Natural killer cell (primary cell): ENCODE measurements around the gene CABP7. TPM values are rescaled to one million over a fixed set of nuclear protein-coding genes. Genes with fewer than 3 reads are reported as not detected.

Source experiments
- ATAC-seq, 3 donors: fragments of 150-1000 bp in 2 of 3; fragments of 200-7000 bp in 1 of 3; cut with Tn5 transposase; 1 replicate in 1 of 3; 2 replicates in 2 of 3; pipeline ENCODE4 v1.10.0; 2021; ENCODE audit warnings: mild to moderate bottlenecking in 2 of 3, moderate library complexity in 2 of 3
- DNase-seq, 2 donors: peaks; one replicate each; pipeline versions ENCODE4 v3.0.0 to v3.0.0-alpha.2; 2013 to 2021; ENCODE audit warnings: mixed read lengths in 1 of 2
- H3K27ac ChIP-seq: one replicate; pipeline ENCODE4 v1.5.1; 2013; ENCODE audit warnings: mild to moderate bottlenecking, low read length
- H3K27me3 ChIP-seq: one replicate; pipeline ENCODE4 v1.6.1; 2013; ENCODE audit warnings: low read length; ENCODE audit not compliant: control insufficient read depth, insufficient read depth
- H3K36me3 ChIP-seq: one replicate; pipeline ENCODE4 v1.6.1; 2013; ENCODE audit warnings: low read length; ENCODE audit not compliant: control insufficient read depth, insufficient read depth
- H3K4me1 ChIP-seq: one replicate; pipeline ENCODE4 v1.6.1; 2013; ENCODE audit warnings: low read length; ENCODE audit not compliant: control insufficient read depth, insufficient read depth
- H3K4me3 ChIP-seq: one replicate; pipeline ENCODE4 v1.5.1; 2013; ENCODE audit warnings: low read length
- H3K9me3 ChIP-seq: one replicate; pipeline ENCODE4 v1.6.1; 2013; ENCODE audit warnings: low read length; ENCODE audit not compliant: control insufficient read depth, insufficient read depth
- H3K27ac Mint-ChIP-seq, 2 donors: one replicate each; pipeline ENCODE4 v1.8.0; 2022; ENCODE audit warnings: mild to moderate bottlenecking in 2 of 2, mixed read lengths in 2 of 2, moderate library complexity in 1 of 2
- H3K27me3 Mint-ChIP-seq, 2 donors: one replicate each; pipeline ENCODE4 v1.8.0; 2022; ENCODE audit warnings: low read depth in 2 of 2, mixed read lengths in 2 of 2
- H3K36me3 Mint-ChIP-seq: one replicate; pipeline ENCODE4 v1.8.0; 2022; ENCODE audit warnings: mixed read lengths
- H3K4me1 Mint-ChIP-seq, 2 donors: one replicate each; pipeline ENCODE4 v1.8.0; 2022; ENCODE audit warnings: mixed read lengths in 2 of 2
- H3K4me3 Mint-ChIP-seq: one replicate; pipeline ENCODE4 v1.8.0; 2022; ENCODE audit warnings: mild to moderate bottlenecking, moderate library complexity, mixed read lengths
- H3K9me3 Mint-ChIP-seq, 2 donors: one replicate each; pipeline ENCODE4 v1.8.0; 2022; ENCODE audit warnings: mixed read lengths in 2 of 2
- CTCF ChIP-seq: fragments of 200-600 bp; IDR thresholded peaks from one replicate; pipeline ENCODE4 v1.8.0; 2022; ENCODE audit warnings: antibody characterized with exemption
- WGBS: methylation state at CpG from one replicate; pipeline ENCODE4 v1.1.7; 2013; ENCODE audit warnings: missing lambda C conversion rate; ENCODE audit not compliant: insufficient coverage; 5-methylcytosine and 5-hydroxymethylcytosine counted together
- intact Hi-C: fragments of 100-400 bp; cut with micrococcal nuclease; formaldehyde crosslinking; loops from one replicate; pipeline ENCODE4 v1.14.2; 2022
- total RNA-seq, 4 donors: library from RNA; stranded (reverse); fragments of 120-200 nt in 1 of 4; gene quantifications; one replicate each; pipeline versions ENCODE4 v1.2.3 to v1.2.4, GENCODE V29; 2013 to 2022

The CABP7 gene
- total RNA-seq, 3 donors from 2014 or later (not counting 1 experiment from before 2014, with no cell fraction given) = 0.35 to 0.93 (median 0.54) TPM

- Histone ChIP-seq H3K36me3 (no peaks in the 10 kb centered on the region), H3K4me1 (no peaks in the 10 kb centered on the region), H3K9me3 (no peaks in the 10 kb centered on the region), H3K27ac (no peak overlapping the region), H3K4me3 (no peak overlapping the region), H3K27me3 (peaks cover 3% of the 10 kb centered on the region)
- intact Hi-C loops = no loop called here
- Mint-ChIP-seq H3K9me3 (no peaks in the 10 kb centered on the region), H3K27ac (no peak overlapping the region), H3K4me3 (no peak overlapping the region), H3K27me3 (peaks cover 0 to 9% of the 10 kb centered on the region in 2 donors), H3K36me3 (no peaks in the 10 kb centered on the region), H3K4me1 (no peaks in the 10 kb centered on the region)
- 65% methylated on average over 6 of the region's 8 CpGs for WGBS
- no peak for ATAC-seq
- TF ChIP-seq CTCF = no peak
- no peak for DNase-seq
Observed at GRCh38 chr22:29724843-29725242, 5.0 kb downstream of the CABP7 start.

- Histone ChIP-seq H3K4me3 (no peak overlapping the region), H3K27me3 (peaks cover 3% of the 10 kb centered on the region), H3K27ac (no peak overlapping the region), H3K4me1 (no peaks in the 10 kb centered on the region), H3K36me3 (peaks cover 7% of the 10 kb centered on the region), H3K9me3 (no peaks in the 10 kb centered on the region)
- WGBS = 82% methylated on average over 7 of the region's 7 CpGs
- intact Hi-C loops = no loop called here
- Mint-ChIP-seq H3K27me3 (peaks cover 0 to 9% of the 10 kb centered on the region in 2 donors), H3K27ac (no peak overlapping the region), H3K4me3 (no peak overlapping the region), H3K9me3 (no peaks in the 10 kb centered on the region), H3K36me3 (no peaks in the 10 kb centered on the region), H3K4me1 (no peaks in the 10 kb centered on the region)
- ATAC-seq (no peak), DNase-seq (no peak)
- TF ChIP-seq CTCF = no peak
Observed at GRCh38 chr22:29726106-29726505, 6.3 kb downstream of the CABP7 start.

GRCh38 chr22:29726512-29727130 lies 6.8 kb downstream of the CABP7 start:
- no peaks in the 10 kb centered on the region for H3K4me1 Mint-ChIP-seq
- Histone ChIP-seq H3K9me3 (no peaks in the 10 kb centered on the region), H3K27ac (no peak overlapping the region), H3K4me3 (no peak overlapping the region), H3K27me3 (no peaks in the 10 kb centered on the region), H3K36me3 (peaks cover 7% of the 10 kb centered on the region), H3K4me1 (no peaks in the 10 kb centered on the region)
- ATAC-seq = no peak
- no peak overlapping the region for H3K27ac Mint-ChIP-seq
- WGBS = 58% methylated on average over 15 of the region's 15 CpGs
- no peaks in the 10 kb centered on the region for H3K9me3 Mint-ChIP-seq
- H3K4me3 Mint-ChIP-seq = no peak overlapping the region
- no peak for TF ChIP-seq CTCF
- intact Hi-C loops = no loop called here
- peaks cover 0 to 5% of the 10 kb centered on the region in 2 donors for H3K27me3 Mint-ChIP-seq
- no peaks in the 10 kb centered on the region for H3K36me3 Mint-ChIP-seq
- DNase-seq = no peak

GRCh38 chr22:29727131-29727523 lies 7.3 kb downstream of the CABP7 start:
- peak in 1 of 3 donors; percentile 28 for ATAC-seq
- intact Hi-C loops = no loop called here
- Histone ChIP-seq H3K36me3 (peaks cover 7% of the 10 kb centered on the region), H3K4me3 (no peak overlapping the region), H3K9me3 (no peaks in the 10 kb centered on the region), H3K27ac (no peak overlapping the region), H3K4me1 (no peaks in the 10 kb centered on the region), H3K27me3 (no peaks in the 10 kb centered on the region)
- H3K27me3 Mint-ChIP-seq = no peaks in the 10 kb centered on the region
- H3K4me1 Mint-ChIP-seq = no peaks in the 10 kb centered on the region
- no peaks in the 10 kb centered on the region for H3K9me3 Mint-ChIP-seq
- WGBS = 11% methylated on average over 17 of the region's 17 CpGs
- no peak overlapping the region for H3K4me3 Mint-ChIP-seq
- no peaks in the 10 kb centered on the region for H3K36me3 Mint-ChIP-seq
- TF ChIP-seq CTCF = no peak
- H3K27ac Mint-ChIP-seq = no peak overlapping the region
- peak in 1 of 2 donors; percentile 35 for DNase-seq
